Measurements from ENCODE around the gene PDE7B.
A peak's percentile ranks its signal among the peaks of the same experiment; 100 is the strongest.

Gene PDE7B

DNA sequence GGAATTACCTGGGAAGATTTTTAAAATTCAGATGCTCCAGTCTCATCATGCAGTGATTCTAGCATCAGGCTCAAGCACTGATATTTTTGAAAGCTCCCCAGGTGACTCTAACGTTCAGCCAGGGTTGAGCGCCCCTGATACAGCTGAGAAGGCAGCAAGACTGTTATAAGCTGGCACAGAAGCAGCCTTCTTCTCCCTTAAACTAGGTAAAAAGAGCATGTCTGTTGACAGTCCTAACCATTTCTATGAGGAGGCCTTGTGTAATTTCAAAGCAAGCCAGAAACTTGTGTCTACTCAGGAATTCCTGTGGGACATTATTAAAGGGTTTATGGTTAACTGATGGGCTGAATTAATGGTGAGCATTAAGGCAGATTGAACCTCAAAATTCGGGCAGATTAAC, 141.9 kb downstream of the PDE7B start:
- no peak for DNase-seq

DNA sequence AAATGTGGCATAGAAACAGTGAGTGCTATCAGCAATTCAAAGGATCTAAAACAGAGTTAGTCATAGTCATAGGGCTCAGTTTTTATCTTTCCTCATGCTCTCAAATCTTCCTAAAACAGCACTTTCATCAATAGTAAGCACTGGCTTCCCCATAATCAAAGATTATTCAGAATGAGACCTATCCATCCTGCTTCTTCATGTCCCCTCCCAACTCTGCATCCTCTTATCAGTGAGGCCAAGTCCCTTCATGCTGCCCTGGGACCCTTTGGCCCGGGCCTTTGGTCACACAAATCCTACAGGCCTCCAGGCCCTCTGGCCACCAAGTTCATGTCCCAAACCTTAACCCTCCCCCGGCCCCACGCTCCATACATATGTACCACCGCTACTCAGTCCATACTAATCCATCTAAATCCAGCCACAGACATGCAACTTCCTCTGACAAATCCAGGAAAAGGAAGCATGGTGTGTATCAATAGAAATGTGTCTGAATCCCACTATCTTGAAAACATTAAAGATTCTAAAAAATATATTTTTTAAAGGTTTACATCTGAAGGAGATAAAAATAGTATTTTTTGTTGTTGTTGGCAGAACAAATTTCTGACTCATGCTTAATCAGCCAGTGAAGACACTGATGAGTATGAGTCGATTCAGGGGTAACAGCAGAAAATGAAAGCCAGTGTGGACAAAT, 143.5 kb downstream of the PDE7B start:
- peak; percentile 27 for DNase-seq

DNA sequence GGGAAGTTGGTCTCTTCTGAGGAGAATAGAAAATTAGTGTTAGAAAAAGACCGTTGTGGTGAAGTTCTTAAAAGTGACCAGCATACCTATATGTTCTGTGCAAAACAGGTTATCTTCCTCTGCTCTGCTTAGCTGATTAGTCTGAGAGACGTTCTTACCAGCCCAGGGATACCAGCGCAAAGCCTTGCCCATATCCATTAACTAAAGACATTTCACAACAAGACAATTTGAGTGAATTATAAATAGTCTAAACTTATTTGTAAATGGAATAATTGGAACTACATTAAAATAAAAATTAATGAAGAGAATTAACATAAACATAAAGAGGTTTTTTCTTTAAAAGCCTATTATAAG, 144.0 kb downstream of the PDE7B start:
- no peak for DNase-seq

DNA sequence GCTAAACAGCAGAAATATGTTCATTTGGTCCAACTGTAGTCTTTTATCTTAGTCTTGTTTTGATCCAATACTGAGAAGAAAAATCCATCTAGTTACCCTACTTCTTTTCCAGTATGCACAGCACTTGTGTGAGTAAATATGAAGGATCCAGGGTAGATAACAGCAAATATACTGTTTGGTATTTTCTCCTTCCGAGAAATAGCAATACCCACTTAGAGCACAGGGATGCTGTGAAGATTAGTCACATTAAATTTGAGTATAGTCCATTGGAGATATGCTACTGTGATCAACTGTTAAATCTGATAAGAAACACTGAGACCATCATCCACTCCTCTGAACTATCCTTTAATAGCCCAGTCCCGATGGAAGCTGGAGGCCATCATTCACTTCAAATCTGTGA, 145.2 kb downstream of the PDE7B start:
- DNase-seq: no peak

DNA sequence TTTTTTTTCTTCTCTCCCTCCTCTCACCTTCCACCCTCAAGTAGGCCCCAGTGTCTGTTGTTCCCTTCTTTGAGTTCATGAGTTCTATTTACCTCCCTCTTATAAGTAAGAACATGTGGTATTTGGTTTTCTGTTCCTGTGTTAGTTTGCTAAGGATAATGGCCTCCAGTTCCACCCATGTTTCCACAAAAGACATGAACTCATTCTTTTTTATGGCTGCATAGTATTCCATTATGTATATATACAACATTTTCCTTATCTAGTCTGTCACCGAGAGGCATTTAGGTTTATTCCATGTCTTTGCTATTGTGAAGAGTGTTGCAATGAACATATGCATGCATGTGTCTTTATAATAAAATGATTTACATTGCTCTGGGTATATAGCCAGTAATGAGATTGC, 147.9 kb downstream of the PDE7B start:
- DNase-seq: no peak

DNA sequence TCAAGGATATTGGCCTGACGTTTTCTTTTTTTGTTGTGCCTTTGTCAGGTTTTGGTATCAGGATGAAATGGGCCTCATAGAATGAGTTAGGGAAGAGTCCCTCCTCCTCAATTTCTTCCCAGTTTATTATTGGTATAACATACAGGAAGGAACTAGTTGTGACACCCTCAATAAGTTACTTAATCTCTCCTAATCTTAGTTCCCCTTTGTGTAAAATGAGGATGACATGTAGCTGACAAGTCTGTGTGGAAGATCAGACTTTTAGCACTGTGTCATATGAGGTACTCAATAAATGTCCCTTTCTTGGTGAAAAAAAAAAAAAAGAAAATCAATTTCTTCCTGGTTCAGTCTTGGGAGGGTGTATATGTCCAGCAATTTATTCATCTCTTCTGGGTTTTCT, 155.8 kb downstream of the PDE7B start:
- no peak for DNase-seq

DNA sequence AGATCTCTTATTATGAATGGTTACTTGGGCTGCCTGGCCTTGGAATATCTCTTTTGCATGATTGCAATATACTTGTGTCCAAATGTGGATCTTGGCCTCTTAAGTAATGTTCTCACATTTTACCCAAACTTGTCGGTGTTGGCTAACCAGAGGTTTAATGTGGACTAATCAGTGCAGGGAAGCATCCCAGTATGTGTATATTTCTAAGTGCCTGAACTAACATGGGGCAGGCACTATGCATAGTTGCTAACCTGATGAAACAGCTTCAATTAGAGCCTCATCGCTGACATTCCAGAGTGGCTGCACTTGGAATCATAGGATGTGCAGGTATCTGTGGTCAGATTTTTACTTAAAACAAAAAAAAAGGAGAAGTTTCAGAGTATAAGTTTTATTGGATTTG, 160.0 kb downstream of the PDE7B start:
- DNase-seq: no peak

DNA sequence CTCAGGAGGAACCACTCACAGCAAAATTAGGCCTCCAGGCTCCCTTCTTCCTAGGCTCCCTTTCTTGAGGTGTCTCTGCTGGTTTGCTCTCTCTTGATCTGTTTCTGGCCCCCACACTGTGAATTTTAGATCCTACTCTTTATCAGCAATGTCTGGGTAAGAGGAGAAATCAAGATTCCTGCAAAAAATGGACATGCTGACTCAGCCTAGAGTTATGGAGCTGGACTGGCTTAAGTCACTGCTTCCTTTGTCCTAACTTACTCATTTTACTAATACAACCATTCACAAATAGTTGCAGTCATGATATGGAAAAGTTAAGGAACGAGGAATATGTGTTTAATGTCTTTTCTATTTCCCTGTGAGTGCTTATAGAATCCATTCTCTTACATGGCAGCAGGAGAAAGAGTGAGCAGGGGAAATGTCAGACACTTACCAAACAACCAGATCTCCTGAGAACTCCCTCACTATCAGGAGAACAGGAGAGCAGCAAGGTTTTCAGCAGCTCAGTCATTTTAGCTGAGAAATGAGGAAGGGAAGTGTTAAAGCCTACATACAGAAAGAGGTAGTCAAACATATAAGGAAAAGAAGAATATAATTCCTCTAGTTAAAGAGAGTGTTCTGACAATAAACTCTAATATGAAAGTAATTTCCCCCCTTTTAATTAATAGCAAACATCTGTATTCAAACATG, 160.8 kb downstream of the PDE7B start:
- DNase-seq: peak; percentile 30

DNA sequence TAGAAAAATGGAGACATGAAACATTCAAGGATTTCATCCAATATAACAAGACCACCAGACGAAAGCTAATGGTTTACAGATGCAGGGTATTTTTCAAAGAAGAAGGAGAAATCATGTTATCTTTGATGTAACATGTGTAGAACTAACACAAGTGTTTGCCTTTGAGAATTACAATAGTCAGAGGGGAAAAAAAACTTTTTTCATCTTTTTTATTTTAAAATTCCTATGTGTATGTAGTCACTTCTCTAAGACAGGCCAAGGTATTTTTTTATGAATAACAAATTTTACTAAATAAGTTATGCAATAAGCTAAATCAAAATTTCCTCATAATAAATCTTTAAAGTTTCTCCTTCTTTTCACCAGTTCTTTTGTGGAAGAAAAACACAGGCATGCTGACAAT, 161.4 kb downstream of the PDE7B start:
- no peak for DNase-seq

DNA sequence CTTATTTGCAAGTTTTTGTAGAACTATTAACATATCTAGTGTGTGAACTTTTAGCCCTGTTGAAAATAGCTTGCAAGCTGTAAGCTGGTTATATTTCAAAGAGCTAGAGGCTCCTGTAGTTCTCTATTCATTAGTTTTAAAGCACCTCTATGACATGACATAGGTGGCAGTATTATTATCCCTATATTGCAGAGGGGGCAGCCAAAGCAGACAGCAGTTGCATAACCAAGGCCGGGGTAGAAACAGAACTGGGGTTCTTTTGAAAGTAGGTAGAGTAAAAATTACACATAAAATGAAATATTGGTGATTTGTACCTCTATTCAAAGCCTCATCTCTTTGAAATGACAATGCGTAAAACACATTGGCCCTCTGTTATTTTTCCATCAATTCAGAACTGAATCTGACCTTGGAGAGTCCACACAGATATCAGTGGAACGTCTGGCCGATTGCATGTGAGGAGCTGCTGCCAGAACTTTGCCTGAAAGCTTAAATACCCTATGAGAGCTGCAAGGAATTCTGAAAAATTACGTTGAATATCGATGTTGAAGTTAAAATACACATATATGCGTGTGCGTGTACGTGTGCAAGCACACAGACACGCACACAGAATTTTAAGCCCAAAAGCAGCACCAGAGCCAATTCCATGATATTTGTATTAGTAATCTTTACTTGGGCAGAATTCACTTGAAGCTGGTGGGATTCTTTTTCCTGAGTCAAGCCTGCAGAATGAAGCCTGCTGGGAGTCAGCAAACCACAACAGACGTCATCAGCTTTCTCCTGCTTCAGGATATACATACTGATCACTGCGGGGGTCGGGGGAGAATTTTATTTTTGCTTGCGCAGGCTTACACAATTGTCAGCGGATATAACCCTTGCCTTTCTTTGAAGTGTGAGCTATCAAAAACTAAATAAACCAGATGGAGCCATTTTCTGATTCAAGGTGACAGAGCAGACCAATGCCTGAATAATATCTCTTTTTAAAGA, 163.2 kb downstream of the PDE7B start:
- DNase-seq: peak; percentile 97

DNA sequence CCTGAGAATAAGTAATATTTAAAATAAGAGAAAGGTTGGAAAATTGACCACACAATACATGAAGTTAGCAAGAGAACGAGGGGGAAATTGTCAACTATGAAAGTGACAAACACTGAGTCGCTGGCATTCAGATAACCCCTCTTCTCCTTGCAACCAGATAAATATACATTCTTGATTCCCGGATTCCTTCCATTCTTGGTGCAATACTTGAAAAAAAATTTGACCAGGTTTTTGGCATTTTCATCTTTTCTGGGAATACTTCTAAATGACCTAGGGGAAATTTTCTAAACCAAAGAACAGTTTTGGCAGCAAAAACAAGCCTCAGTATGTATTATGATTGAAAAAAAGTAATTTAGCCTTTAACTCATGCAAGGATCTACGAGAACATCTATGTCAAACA, 164.0 kb downstream of the PDE7B start:
- no peak for DNase-seq

DNA sequence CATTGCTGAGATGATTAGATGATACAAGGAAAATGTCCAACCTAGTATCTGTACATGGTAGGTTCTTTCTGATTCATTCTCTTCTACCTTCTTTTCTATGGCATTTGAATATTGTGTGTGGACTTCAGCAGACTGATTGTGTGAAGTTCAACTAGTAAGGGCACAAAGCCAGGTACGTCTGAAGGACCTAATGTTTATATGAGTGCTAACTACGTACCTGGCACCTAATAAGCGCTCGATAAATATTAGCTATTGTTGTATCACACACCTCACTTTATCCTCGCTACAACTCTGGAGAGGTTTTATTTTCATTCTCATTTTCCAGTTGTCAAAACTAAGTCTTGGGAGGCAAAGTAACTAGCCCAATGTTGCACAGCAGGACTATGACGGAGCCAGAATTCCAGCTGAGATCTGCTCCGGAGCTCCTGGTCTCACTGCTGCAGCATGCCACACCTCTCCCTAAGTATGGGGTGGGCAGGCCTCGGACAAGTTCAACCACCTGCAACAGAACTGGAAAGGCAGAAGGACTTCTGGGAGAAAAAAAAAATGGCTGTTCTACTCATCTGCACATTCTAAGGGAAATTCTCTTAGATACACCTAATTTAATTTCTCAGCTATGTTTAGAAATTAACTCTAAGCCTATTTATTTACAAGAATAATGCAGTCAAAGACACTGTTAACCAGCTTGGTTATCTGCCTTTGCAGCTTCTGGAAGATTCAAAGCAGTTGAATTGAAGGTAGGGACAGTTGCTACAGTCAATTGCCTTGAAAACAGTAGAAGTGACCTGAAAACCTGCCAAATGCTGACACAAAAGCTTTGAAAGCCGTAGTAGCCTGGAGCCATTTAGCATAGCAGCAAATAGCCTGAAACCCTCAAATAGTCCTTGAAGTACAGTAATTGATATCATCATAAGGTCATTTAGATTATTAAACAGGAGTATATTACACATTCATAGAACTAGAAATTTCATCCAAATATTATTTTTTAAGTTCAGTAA, 165.0 kb downstream of the PDE7B start:
- no peak for DNase-seq

DNA sequence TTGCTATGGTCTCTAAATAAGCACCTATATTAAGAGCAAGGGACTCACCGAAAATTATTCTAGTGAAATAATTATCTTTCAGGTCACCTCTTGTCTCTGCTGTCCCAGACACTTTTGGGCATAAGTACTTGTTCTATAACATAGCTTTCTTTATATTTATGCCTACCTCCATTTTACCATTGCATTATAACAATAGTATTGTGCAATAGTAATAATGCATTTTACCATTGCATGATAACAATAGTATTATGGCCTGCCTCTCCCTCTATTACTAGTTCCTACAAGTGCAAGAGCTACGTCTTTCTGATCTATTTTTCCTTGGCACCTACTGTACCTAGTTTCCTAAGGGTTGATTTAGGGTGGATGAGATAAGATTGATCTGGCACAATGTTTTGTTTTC, 169.2 kb downstream of the PDE7B start:
- no peak for DNase-seq

DNA sequence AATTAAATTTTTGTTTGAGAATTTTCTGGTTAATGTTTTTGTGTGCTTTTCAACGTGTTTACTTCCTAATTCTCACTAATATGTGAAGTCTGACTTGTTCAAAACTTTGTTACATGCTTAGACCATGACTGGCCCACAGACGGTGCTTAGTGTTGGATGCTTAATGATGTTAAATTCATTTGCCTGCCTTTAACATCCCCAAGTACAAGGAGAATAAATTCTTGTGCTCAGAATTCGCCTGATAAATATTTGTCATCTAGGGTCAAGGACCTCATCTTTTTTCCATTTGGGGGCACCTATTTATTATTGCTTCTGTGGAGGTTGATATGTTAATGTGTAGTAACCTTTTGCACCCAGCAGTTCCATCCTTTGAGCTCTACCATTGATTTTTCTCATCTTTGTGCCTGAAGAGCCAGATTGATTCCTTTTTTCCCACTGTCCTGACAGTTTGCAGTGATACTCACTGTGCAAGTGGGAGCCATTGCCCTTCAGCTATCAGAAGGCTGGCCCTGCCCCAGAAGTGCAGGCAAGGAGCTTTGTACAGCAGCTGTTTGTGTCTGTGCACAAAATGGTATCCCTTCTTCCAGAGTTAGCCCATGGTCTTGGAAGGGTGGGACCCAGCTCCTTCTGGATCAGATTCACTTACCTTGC, 170.8 kb downstream of the PDE7B start:
- DNase-seq: no peak

DNA sequence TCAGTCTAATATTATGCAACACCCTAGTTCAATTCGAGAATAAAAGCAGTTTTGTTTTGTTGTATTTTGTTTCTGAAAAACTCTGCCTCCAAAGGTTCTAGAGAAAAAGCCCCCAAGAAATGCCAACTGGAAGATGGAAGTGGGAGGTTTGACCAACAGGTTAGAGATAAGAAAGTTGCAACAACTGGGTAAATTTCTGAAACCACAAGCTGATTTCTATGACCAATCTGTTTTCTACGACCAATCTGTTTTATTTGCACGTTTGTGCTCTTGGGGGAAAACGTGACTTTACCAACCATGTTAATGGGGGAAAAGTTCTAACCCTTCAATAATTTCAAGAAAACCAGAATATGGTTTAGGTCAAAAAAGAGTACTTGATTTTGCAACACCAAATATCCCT, 173.2 kb downstream of the PDE7B start:
- no peak for DNase-seq

DNA sequence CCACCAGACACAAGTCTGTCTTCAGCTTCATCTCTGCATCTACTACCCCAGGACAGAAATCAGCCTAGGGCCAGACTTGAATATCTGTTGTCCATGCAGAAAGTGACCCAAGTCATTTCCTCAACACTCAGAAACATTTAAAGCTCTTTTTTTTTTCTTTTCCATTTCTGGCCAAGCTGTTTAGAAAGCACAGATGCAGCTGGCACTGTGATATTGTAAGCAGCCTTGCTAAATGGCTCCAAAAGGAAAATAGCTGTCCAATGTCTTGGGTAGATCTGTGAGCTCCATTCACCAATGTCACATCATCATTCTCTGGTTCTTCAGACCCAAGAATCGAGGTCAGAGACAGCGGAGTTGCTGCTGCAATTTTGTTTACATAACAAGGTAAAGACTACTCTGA, 174.2 kb downstream of the PDE7B start:
- no peak for DNase-seq

DNA sequence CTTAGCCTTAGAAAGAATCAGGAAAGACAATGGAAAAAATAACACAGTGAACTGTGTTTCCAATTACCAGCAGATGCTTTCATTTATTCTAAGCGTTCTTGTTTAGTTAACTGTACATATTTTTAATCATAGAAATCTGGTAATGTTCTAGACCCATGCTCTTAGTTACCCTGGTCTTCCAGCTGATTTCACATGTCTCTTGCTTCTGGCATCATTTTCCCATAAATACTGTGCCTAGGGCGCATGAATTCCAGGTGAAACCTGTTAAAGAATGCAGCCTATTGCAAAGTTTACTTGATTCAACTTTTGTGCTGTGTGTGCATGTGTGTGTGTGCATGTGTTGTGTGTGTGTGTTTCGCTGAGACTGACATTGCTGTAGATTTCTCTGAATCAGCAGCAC, 178.6 kb downstream of the PDE7B start:
- DNase-seq: no peak

DNA sequence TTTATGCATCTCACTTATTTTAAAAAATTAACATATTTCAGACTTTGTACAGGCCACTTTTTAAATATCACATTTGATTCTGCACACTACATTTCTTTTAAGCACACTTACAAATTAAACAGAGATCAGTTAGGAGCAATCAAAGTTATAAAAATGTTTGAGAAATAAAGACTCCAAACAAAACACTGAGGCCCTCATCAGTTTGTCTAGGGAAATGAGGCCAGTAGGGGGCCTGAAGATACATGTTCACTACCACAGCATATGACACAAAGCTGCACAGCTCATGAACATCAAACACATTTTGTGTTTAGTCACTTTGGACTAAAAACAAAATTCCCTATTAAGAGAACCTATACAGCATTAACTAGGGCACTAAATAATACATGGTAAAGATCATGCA, 180.5 kb downstream of the PDE7B start:
- no peak for DNase-seq

DNA sequence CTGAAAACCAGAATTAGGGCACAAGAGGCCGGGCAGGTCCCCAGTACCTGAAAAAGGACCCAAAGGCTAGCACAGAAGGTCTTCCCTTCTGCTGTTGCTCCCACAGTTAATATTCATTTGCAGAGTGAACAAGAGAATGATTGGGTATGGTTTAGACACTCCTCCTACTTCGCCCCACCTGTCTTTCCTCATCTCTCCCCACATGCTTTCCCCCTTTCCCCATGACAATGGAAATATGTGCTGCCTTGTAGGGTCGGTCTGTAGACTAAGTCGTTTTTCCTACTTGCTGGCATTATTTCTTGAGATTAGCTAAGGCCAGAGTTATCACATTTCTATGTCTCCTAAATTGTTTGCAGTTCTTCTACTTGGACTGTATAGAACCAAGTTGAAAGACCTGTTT, 181.9 kb downstream of the PDE7B start:
- no peak for DNase-seq

DNA sequence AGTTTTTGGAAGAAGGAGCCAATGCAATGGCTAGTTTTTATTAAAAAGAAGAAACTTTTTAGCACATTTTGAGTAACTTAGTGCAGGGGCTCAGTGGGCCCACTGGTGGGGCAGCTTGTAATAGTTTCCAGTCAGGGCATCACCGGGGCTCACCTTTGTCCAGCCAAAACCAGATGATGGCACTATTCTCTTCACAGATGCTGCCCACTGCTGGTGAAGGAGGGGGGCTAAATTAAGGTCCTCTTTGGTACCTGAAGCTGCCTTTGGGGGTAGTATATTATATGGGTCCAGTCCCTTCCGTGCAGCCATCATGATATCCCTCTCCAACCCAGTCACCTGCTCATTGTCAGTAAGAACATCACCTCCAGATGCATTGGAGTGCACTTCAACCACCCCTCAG, 182.9 kb downstream of the PDE7B start:
- DNase-seq: no peak

DNA sequence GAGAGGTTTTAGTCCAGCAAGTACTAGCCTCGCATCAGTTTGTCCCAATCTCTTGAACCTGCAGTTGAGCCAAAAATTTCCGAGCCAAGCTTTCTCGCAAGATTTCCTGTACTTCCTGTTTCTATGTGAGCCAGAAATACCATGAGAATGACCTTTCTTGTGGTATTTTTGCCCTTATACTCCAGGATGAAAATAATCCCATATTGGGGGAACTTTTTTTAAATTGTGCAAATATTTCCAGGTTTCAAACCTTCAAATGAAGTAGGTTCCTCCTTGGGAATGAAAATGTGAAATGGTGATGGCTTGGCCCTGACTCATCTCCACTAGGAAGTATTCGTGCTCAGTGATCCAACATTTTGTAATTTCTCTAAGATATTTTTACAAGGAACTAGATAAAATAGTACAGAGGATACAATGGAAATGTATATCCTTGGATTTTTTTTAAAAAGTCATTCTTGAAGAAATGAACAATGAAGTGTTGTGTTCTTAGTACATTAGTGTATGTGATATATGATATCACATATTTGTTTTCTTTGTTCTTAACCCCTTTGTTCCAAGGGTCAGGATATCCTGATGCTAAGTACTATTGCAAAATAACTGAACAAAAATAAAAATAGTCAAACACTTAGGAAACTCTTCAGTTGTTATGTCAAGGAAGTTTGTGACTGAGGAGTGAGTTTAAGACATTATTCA, 184.0 kb downstream of the PDE7B start:
- no peak for DNase-seq

DNA sequence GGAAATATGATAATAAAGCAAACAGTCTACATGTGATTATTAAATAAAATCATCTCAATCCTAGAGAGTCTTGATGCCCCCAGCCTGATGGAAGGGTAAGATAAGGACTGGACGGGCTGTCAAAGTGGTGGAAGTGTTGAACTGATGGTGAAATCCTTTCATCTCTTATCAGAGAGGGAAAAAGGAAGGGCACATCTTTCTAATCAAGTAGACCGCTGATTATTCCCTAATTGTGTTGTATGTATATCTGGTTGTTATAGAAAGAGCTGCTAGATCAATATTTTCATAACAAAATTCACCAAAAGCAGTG, 184.5 kb downstream of the PDE7B start:
- no peak for DNase-seq
